ENCODE data around the gene NR2F1-AS1.

Gene NR2F1-AS1

GRCh38 chr5:93600409-93601070 is 19.5 kb upstream of the NR2F1-AS1 start:
- H2BK5ac ChIP-seq (ENCODE audit: low read length), result no peak overlapping the region
- no peak overlapping the region for H3K27ac ChIP-seq (replicated peaks; ENCODE audit: low read length)
- no peak overlapping the region for H3K4me2 ChIP-seq (ENCODE audit: insufficient read depth, low read length, poor library complexity, severe bottlenecking)
- H3K23ac ChIP-seq (ENCODE audit: low read depth, low read length, poor library complexity), result no peak overlapping the region
- H2AK5ac ChIP-seq (ENCODE audit: low read depth, low read length), result no peak overlapping the region
- peak overlapping the region in 1 of 2 donors; percentile 63 for H3K4me3 ChIP-seq (ENCODE audit: low read length in 2 of 2)
- no peak overlapping the region for H2BK12ac ChIP-seq (ENCODE audit: low read length)
- no CpG with 5 or more reads among the region's 8 CpGs for WGBS, 2 donors (ENCODE audit: extremely low coverage in 2 of 2, insufficient read length in 2 of 2, insufficient replicate concordance in 1 of 2)
- DNase-seq (ENCODE audit: low spot score), result no peak
- H3K27me3 ChIP-seq (ENCODE audit: control insufficient read depth in 3 of 3, insufficient read depth in 3 of 3, low read depth in 1 of 3, low read length in 3 of 3), result peaks cover 0 to 74% (median 17%) of the 10 kb centered on the region in 3 experiments
- no peak overlapping the region for H3K14ac ChIP-seq (ENCODE audit: low read length)
- peaks cover 0 to 5% of the 10 kb centered on the region in 2 donors for H3K36me3 ChIP-seq (replicated peaks in 1 of 2; ENCODE audit: control insufficient read depth in 2 of 2, insufficient read depth in 2 of 2, low read length in 2 of 2)
- no peak overlapping the region for H2AFZ ChIP-seq (ENCODE audit: low read length)
- H3K9me3 ChIP-seq (replicated peaks in 1 of 2; ENCODE audit: control insufficient read depth in 2 of 2, insufficient read depth in 1 of 2, low read depth in 1 of 2, low read length in 2 of 2), result no peaks in the 10 kb centered on the region
- no peak overlapping the region for H3K18ac ChIP-seq (ENCODE audit: low read length)
- no peak overlapping the region for H2BK120ac ChIP-seq (ENCODE audit: low read depth, low read length)
- no peak overlapping the region for H4K8ac ChIP-seq (ENCODE audit: low read depth, low read length)
- no peak overlapping the region for H4K91ac ChIP-seq (ENCODE audit: low read depth, low read length, poor library complexity)
- H2BK15ac ChIP-seq (ENCODE audit: low read length), result no peak overlapping the region
- H3K9ac ChIP-seq (ENCODE audit: low read depth, low read length, poor library complexity), result no peak overlapping the region
- H3K79me1 ChIP-seq (ENCODE audit: low read depth, low read length), result no peaks in the 10 kb centered on the region
- H3K4me1 ChIP-seq (ENCODE audit: control insufficient read depth in 2 of 2, insufficient read depth in 1 of 2, low read depth in 1 of 2, low read length in 2 of 2), result peaks cover 27 to 28% of the 10 kb centered on the region in 2 donors
- H3K4ac ChIP-seq (ENCODE audit: low read length), result no peak overlapping the region

GRCh38 chr5:93599399-93600120 is 18.5 kb upstream of the NR2F1-AS1 start:
- Histone ChIP-seq H3K4ac (ENCODE audit: low read length) (no peak overlapping the region), H3K14ac (ENCODE audit: low read length) (no peak overlapping the region), H3K9ac (ENCODE audit: low read depth, low read length, poor library complexity) (no peak overlapping the region), H3K18ac (ENCODE audit: low read length) (no peak overlapping the region), H3K4me1 (ENCODE audit: control insufficient read depth in 2 of 2, insufficient read depth in 1 of 2, low read depth in 1 of 2, low read length in 2 of 2) (peaks cover 18 to 35% of the 10 kb centered on the region in 2 donors), H3K79me1 (ENCODE audit: low read depth, low read length) (no peaks in the 10 kb centered on the region), H2AFZ (ENCODE audit: low read length) (no peak overlapping the region), H3K27me3 (ENCODE audit: control insufficient read depth in 3 of 3, insufficient read depth in 3 of 3, low read depth in 1 of 3, low read length in 3 of 3) (peaks cover 0 to 77% (median 18%) of the 10 kb centered on the region in 3 experiments), H3K23ac (ENCODE audit: low read depth, low read length, poor library complexity) (no peak overlapping the region), H3K36me3 (replicated peaks in 1 of 2; ENCODE audit: control insufficient read depth in 2 of 2, insufficient read depth in 2 of 2, low read length in 2 of 2) (peaks cover 0 to 13% of the 10 kb centered on the region in 2 donors), H3K4me3 (ENCODE audit: low read length in 2 of 2) (peak overlapping the region in 1 of 2 donors; percentile 35), H2BK12ac (ENCODE audit: low read length) (no peak overlapping the region), H3K4me2 (ENCODE audit: insufficient read depth, low read length, poor library complexity, severe bottlenecking) (peak overlapping the region; percentile 40), H2BK5ac (ENCODE audit: low read length) (no peak overlapping the region), H3K9me3 (replicated peaks in 1 of 2; ENCODE audit: control insufficient read depth in 2 of 2, insufficient read depth in 1 of 2, low read depth in 1 of 2, low read length in 2 of 2) (peaks cover 2 to 7% of the 10 kb centered on the region in 2 donors), H2BK15ac (ENCODE audit: low read length) (no peak overlapping the region), H4K8ac (ENCODE audit: low read depth, low read length) (no peak overlapping the region), H2AK5ac (ENCODE audit: low read depth, low read length) (no peak overlapping the region), H2BK120ac (ENCODE audit: low read depth, low read length) (no peak overlapping the region), H3K27ac (replicated peaks; ENCODE audit: low read length) (no peak overlapping the region), H4K91ac (ENCODE audit: low read depth, low read length, poor library complexity) (no peak overlapping the region)
- no CpG with 5 or more reads among the region's 17 CpGs for WGBS, 2 donors (ENCODE audit: extremely low coverage in 2 of 2, insufficient read length in 2 of 2, insufficient replicate concordance in 1 of 2)
- DNase-seq (ENCODE audit: low spot score), result no peak

GRCh38 chr5:93599001-93599379 is 18.0 kb upstream of the NR2F1-AS1 start:
- WGBS, 2 donors (ENCODE audit: extremely low coverage in 2 of 2, insufficient read length in 2 of 2, insufficient replicate concordance in 1 of 2), result no CpG with 5 or more reads among the region's 5 CpGs
- no peak overlapping the region for H3K14ac ChIP-seq (ENCODE audit: low read length)
- H3K9ac ChIP-seq (ENCODE audit: low read depth, low read length, poor library complexity), result no peak overlapping the region
- H3K23ac ChIP-seq (ENCODE audit: low read depth, low read length, poor library complexity), result no peak overlapping the region
- H4K8ac ChIP-seq (ENCODE audit: low read depth, low read length), result no peak overlapping the region
- no peak overlapping the region for H3K18ac ChIP-seq (ENCODE audit: low read length)
- H2BK15ac ChIP-seq (ENCODE audit: low read length), result no peak overlapping the region
- H4K91ac ChIP-seq (ENCODE audit: low read depth, low read length, poor library complexity), result no peak overlapping the region
- no peak overlapping the region for H3K27ac ChIP-seq (replicated peaks; ENCODE audit: low read length)
- no peaks in the 10 kb centered on the region for H3K79me1 ChIP-seq (ENCODE audit: low read depth, low read length)
- H3K9me3 ChIP-seq (replicated peaks in 1 of 2; ENCODE audit: control insufficient read depth in 2 of 2, insufficient read depth in 1 of 2, low read depth in 1 of 2, low read length in 2 of 2), result peaks cover 2 to 13% of the 10 kb centered on the region in 2 donors
- no peak overlapping the region for H3K4ac ChIP-seq (ENCODE audit: low read length)
- no peak overlapping the region for H2BK12ac ChIP-seq (ENCODE audit: low read length)
- H3K36me3 ChIP-seq (replicated peaks in 1 of 2; ENCODE audit: control insufficient read depth in 2 of 2, insufficient read depth in 2 of 2, low read length in 2 of 2), result peaks cover 0 to 19% of the 10 kb centered on the region in 2 donors
- H3K4me1 ChIP-seq (ENCODE audit: control insufficient read depth in 2 of 2, insufficient read depth in 1 of 2, low read depth in 1 of 2, low read length in 2 of 2), result peaks cover 18 to 35% of the 10 kb centered on the region in 2 donors
- no peak overlapping the region for H2BK120ac ChIP-seq (ENCODE audit: low read depth, low read length)
- peak overlapping the region; percentile 40 for H3K4me2 ChIP-seq (ENCODE audit: insufficient read depth, low read length, poor library complexity, severe bottlenecking)
- H3K4me3 ChIP-seq (ENCODE audit: low read length in 2 of 2), result peak overlapping the region in 1 of 2 donors; percentile 35
- no peak overlapping the region for H2BK5ac ChIP-seq (ENCODE audit: low read length)
- H2AFZ ChIP-seq (ENCODE audit: low read length), result peak overlapping the region; percentile 17
- DNase-seq (ENCODE audit: low spot score), result no peak
- H2AK5ac ChIP-seq (ENCODE audit: low read depth, low read length), result no peak overlapping the region
- H3K27me3 ChIP-seq (ENCODE audit: control insufficient read depth in 3 of 3, insufficient read depth in 3 of 3, low read depth in 1 of 3, low read length in 3 of 3), result peaks cover 0 to 77% (median 18%) of the 10 kb centered on the region in 3 experiments
